ENCODE results near the gene PEAR1. TPM values are rescaled to one million over a fixed set of nuclear protein-coding genes. Genes with fewer than 3 reads are reported as not detected.

Gene PEAR1
- polyA plus RNA-seq, 1 of the 3 experiments (the other 2 are of a cell fraction), result 1.2 TPM

- TF ChIP-seq REST (IDR thresholded peaks at IDR 0.05; ENCODE audit: low read depth, low read length), result no peak
- no peak for TF ChIP-seq PBX3 (IDR thresholded peaks at IDR 0.05)
- peak; percentile 85 for TF ChIP-seq USF1 (IDR thresholded peaks at IDR 0.05; ENCODE audit: borderline replicate concordance, low read depth)
- TF ChIP-seq SIN3A (IDR thresholded peaks at IDR 0.05; ENCODE audit: borderline replicate concordance, low read depth, low read length), result peak; percentile 41; the same call in 1 of the 2 replicates
- TF ChIP-seq FOXJ3 (CRISPR knock-in tag; IDR thresholded peaks at IDR 0.05), result no peak
These were observed 3.5 kb upstream of the PEAR1 start (continued) for GRCh38 chr1:156889802-156890580.

- no peaks in the 10 kb centered on the region for H3K79me2 ChIP-seq (ENCODE audit: insufficient read depth)
- no peaks in the 10 kb centered on the region for H3K9me2 ChIP-seq
- ChIA-PET CTCF (interaction anchor here (0.8 to 21.6 kb wide), 29 partner anchors 8 to 202 kb away, joined by 3 to 455 read pairs (median 7); partner anchors contain the start of genes CRABP2, INSRR, ISG20L2 and METTL25B), POLR2A (interaction anchor here (1.0 to 1.1 kb wide), 2 partner anchors 35 to 53 kb away, joined by 4 to 8 read pairs; no protein-coding TSS in a partner anchor)
- TF ChIP-seq CTCF (IDR thresholded peaks at IDR 0.05) (peak; percentile 92), SMC3 (IDR thresholded peaks at IDR 0.05; ENCODE audit: low read depth, low read length) (peak; percentile 95), RFX5 (IDR thresholded peaks at IDR 0.05; ENCODE audit: low read length) (no peak), CHD2 (IDR thresholded peaks at IDR 0.05; ENCODE audit: low read length, partially characterized antibody) (peak; percentile 41), RAD21 (IDR thresholded peaks at IDR 0.05; ENCODE audit: low read length) (peak; percentile 75), EZH2phosphoT487 (IDR thresholded peaks at IDR 0.05; ENCODE audit: borderline replicate concordance, low read depth) (no peak), MAX (IDR thresholded peaks at IDR 0.05; ENCODE audit: low read depth) (0 out of 2 replicates have a peak, but pooled peaks have one; percentile 12)
- H3K9me3 ChIP-seq, result no peaks in the 10 kb centered on the region
- 38% methylated on average over 46 of the region's 48 CpGs for WGBS (ENCODE audit: low lambda C conversion rate)
- H2AFZ ChIP-seq (ENCODE audit: low read depth), result no peak overlapping the region
- H3K4me1 ChIP-seq (ENCODE audit: control insufficient read depth in 1 of 2, insufficient read depth in 2 of 2, low read depth in 1 of 2, low read length in 1 of 2), result peaks cover 23 to 38% of the 10 kb centered on the region in 2 experiments; a peak in 3 of 4 replicates
- no peaks in the 10 kb centered on the region for H4K20me1 ChIP-seq (ENCODE audit: insufficient read depth)
- H3K27ac ChIP-seq (ENCODE audit: low read depth in 2 of 2, low read length in 1 of 2), result no peak overlapping the region
- DNase-seq, result peak; percentile 94
- no peak overlapping the region for H3K4me2 ChIP-seq
- H3K9ac ChIP-seq, result no peak overlapping the region
- H3K27me3 ChIP-seq (ENCODE audit: insufficient read depth), result no peaks in the 10 kb centered on the region
- no peak overlapping the region; a peak in 1 of 4 replicates for H3K4me3 ChIP-seq (ENCODE audit: low read depth in 2 of 2, low read length in 1 of 2)
- peaks cover 37% of the 10 kb centered on the region for H3F3A ChIP-seq (replicated peaks; ENCODE audit: insufficient read depth)
- no peaks in the 10 kb centered on the region for H3K36me3 ChIP-seq (replicated peaks in 1 of 2; ENCODE audit: control insufficient read depth in 1 of 2, insufficient read depth in 2 of 2, low read length in 1 of 2)
These were observed 1.1 kb upstream of the PEAR1 start for GRCh38 chr1:156892190-156893047.
